ENCODE data around the gene MRPL28.

DNA sequence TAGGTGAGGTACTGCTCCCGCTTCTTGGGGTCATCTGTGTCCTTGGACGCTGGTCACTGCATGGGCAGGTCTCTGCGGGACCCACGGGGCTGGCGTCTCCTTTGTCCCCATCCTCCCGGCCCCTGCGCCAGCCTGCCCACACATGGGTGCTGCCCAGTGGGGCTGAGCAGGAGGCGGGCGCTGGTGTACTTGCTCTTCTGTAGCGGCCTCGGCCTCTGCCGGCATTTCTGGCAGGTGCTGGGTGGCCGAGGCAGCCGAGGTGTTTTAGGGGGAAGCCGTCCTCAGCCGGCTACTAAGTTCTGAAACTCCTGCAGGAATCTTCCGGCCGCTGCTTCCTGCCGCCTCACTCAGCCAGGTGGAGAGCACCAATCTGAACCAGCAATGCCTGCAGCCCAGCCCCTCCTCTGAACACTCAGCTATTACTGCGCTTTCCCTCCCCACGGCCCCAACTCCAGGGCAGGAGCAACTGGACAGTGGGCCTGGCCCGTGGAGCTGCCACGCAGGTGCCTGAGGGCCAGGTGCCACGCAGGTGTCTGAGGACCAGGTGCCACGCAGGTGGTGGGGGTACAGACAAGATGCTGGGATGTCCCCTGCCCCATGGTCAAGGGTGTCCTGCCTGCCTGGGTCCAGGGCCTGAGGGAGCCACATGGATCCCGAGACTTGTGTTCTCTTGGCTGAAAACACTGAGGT, 41.4 kb upstream of the MRPL28 start:
- TF ChIP-seq, protein P1, sequence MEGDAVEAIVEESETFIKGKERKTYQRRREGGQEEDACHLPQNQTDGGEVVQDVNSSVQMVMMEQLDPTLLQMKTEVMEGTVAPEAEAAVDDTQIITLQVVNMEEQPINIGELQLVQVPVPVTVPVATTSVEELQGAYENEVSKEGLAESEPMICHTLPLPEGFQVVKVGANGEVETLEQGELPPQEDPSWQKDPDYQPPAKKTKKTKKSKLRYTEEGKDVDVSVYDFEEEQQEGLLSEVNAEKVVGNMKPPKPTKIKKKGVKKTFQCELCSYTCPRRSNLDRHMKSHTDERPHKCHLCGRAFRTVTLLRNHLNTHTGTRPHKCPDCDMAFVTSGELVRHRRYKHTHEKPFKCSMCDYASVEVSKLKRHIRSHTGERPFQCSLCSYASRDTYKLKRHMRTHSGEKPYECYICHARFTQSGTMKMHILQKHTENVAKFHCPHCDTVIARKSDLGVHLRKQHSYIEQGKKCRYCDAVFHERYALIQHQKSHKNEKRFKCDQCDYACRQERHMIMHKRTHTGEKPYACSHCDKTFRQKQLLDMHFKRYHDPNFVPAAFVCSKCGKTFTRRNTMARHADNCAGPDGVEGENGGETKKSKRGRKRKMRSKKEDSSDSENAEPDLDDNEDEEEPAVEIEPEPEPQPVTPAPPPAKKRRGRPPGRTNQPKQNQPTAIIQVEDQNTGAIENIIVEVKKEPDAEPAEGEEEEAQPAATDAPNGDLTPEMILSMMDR (IDR thresholded peaks at IDR 0.05): no peak
- TF ChIP-seq POLR2A (IDR thresholded peaks at IDR 0.05) (no peak), EP300 (IDR thresholded peaks at IDR 0.05) (no peak)

Data from ovary (tissue), 3 donors.